Measurements from ENCODE around the gene ATP5F1D. TPM values are rescaled to one million over a fixed set of nuclear protein-coding genes. Genes with fewer than 3 reads are reported as not detected.

ATP5F1D gene
- total and polyA plus RNA-seq, 2 of the 13 experiments (the other 11 are each of a cell fraction or from before 2014, with no cell fraction given), result 39.4 to 78.7 TPM

GRCh38 chr19:1269065-1269477, 27.5 kb downstream of the ATP5F1D start, which contains the start of gene CIRBP (continued):
- TF ChIP-seq ZNF687 (CRISPR knock-in tag; IDR thresholded peaks at IDR 0.05), result peak; percentile 48
- TF ChIP-seq SP1 (IDR thresholded peaks at IDR 0.05), result peak; percentile 77
- TF ChIP-seq SP1 (CRISPR knock-in tag; IDR thresholded peaks at IDR 0.05), result peak; percentile 95
- peak; percentile 96 for TF ChIP-seq RBM39 (IDR thresholded peaks at IDR 0.05; ENCODE audit: low read depth, low read length, poor library complexity, severe bottlenecking)
- 0 out of 2 replicates have a peak, but pooled peaks have one; percentile 23 for TF ChIP-seq ZNF362 (CRISPR knock-in tag; IDR thresholded peaks at IDR 0.05; ENCODE audit: borderline replicate concordance)
- TF ChIP-seq PHF5A (CRISPR knock-in tag; IDR thresholded peaks at IDR 0.05; ENCODE audit: low read depth, unreplicated experiment), result no peak
- no peak for TF ChIP-seq BRCA1 (CRISPR knock-in tag; IDR thresholded peaks at IDR 0.05)
- no peak for TF ChIP-seq ZNF737 (CRISPR knock-in tag; IDR thresholded peaks at IDR 0.05; ENCODE audit: borderline replicate concordance)
- no peak for TF ChIP-seq TAF15 (IDR thresholded peaks at IDR 0.05; ENCODE audit: low read depth, low read length, poor library complexity, severe bottlenecking)
- TF ChIP-seq TMF1 (CRISPR knock-in tag; IDR thresholded peaks at IDR 0.05; ENCODE audit: low read depth), result no peak
- peak; percentile 8; the same call in 1 of the 2 replicates for TF ChIP-seq ZNF232 (CRISPR knock-in tag; IDR thresholded peaks at IDR 0.05; ENCODE audit: borderline replicate concordance)
- no peak for TF ChIP-seq NR3C1 (CRISPR knock-in tag; IDR thresholded peaks at IDR 0.05)
- no peak for TF ChIP-seq ZNF230 (CRISPR knock-in tag; IDR thresholded peaks at IDR 0.05)
- peak; percentile 38; the same call in 1 of the 2 replicates for TF ChIP-seq TFE3 (CRISPR knock-in tag; IDR thresholded peaks at IDR 0.05)
- no peak for TF ChIP-seq BATF2 (CRISPR knock-in tag; IDR thresholded peaks at IDR 0.05)
- peak; percentile 32; the same call in 1 of the 2 replicates for TF ChIP-seq E2F1 (CRISPR knock-in tag; IDR thresholded peaks at IDR 0.05)
- no peak for TF ChIP-seq SNRNP70 (IDR thresholded peaks at IDR 0.05; ENCODE audit: low read depth, low read length)
- TF ChIP-seq POLR2AphosphoS5 (IDR thresholded peaks at IDR 0.05; ENCODE audit: low read depth, low read length), result peak; percentile 98
- TF ChIP-seq ZC3H4 (CRISPR knock-in tag; IDR thresholded peaks at IDR 0.05; ENCODE audit: borderline replicate concordance), result no peak
- TF ChIP-seq ZFX (CRISPR knock-in tag; IDR thresholded peaks at IDR 0.05; ENCODE audit: low read depth), result peak; percentile 62; the same call in 1 of the 2 replicates
- no peak for TF ChIP-seq ZNF776 (CRISPR knock-in tag; IDR thresholded peaks at IDR 0.05)
- peak; percentile 88; the same call in 1 of the 2 replicates for TF ChIP-seq ZNF546 (CRISPR knock-in tag; conservative IDR thresholded peaks at IDR 0.05)

Measured in HepG2 (cell line).